ENCODE data around the gene SLC35E4.
"Not testable (repeated sequence)": the region's sequence is repeated elsewhere in the genome, so short reads cannot be mapped to it uniquely, and the experiment has no call there.

SLC35E4 gene

GRCh38 chr22:30654361-30654760 is 18.8 kb downstream of the SLC35E4 start:
- DNase-seq: no peak

GRCh38 chr22:30655532-30655931 is 20.0 kb downstream of the SLC35E4 start:
- DNase-seq: no peak

GRCh38 chr22:30662040-30662439 is 26.5 kb downstream of the SLC35E4 start:
- DNase-seq: no peak

GRCh38 chr22:30664798-30665197 is 29.2 kb downstream of the SLC35E4 start:
- no peak for DNase-seq

GRCh38 chr22:30665266-30665665 is 29.7 kb downstream of the SLC35E4 start:
- no peak for DNase-seq

GRCh38 chr22:30665786-30666185 is 30.2 kb downstream of the SLC35E4 start:
- no peak for DNase-seq

- DNase-seq: no peak
These were observed 31.5 kb downstream of the SLC35E4 start for GRCh38 chr22:30667107-30667493.

- DNase-seq: peak; percentile 72
These were observed 32.2 kb downstream of the SLC35E4 start, which contains the start of gene DUSP18 for GRCh38 chr22:30667494-30668385. Gene DUSP18, minus strand, starts transcription at chr22:30667875. Its CDS starts 3,872 bp downstream, at chr22:30664003.

- DNase-seq: no peak
These were observed 32.8 kb downstream of the SLC35E4 start for GRCh38 chr22:30668386-30668710.

GRCh38 chr22:30671071-30671470 is 35.5 kb downstream of the SLC35E4 start:
- no peak for DNase-seq

- no peak for DNase-seq
These were observed 37.6 kb downstream of the SLC35E4 start for GRCh38 chr22:30673136-30673535.

- DNase-seq: no peak
These were observed 38.9 kb downstream of the SLC35E4 start for GRCh38 chr22:30674482-30674881.

GRCh38 chr22:30675436-30675835 is 39.9 kb downstream of the SLC35E4 start:
- DNase-seq: no peak

- DNase-seq: not testable (repeated sequence)
These were observed 41.0 kb downstream of the SLC35E4 start for GRCh38 chr22:30676565-30676964.

GRCh38 chr22:30679895-30680690 is 44.5 kb downstream of the SLC35E4 start:
- DNase-seq: not testable (repeated sequence)

- DNase-seq: no peak
These were observed 45.6 kb downstream of the SLC35E4 start for GRCh38 chr22:30680991-30681770.

- DNase-seq: no peak
These were observed 46.2 kb downstream of the SLC35E4 start for GRCh38 chr22:30681831-30682230.

GRCh38 chr22:30685178-30685577 is 49.6 kb downstream of the SLC35E4 start:
- no peak for DNase-seq

GRCh38 chr22:30687358-30687757 is 51.8 kb downstream of the SLC35E4 start:
- no peak for DNase-seq

GRCh38 chr22:30689622-30690021 is 54.0 kb downstream of the SLC35E4 start:
- no peak for DNase-seq

- no peak for DNase-seq
These were observed 55.6 kb downstream of the SLC35E4 start for GRCh38 chr22:30691204-30691603.

- peak; percentile 15 for DNase-seq
These were observed 58.6 kb downstream of the SLC35E4 start for GRCh38 chr22:30694171-30694639.

All from NCI-H774 (cell line).